HG02870 (cell line): ENCODE measurements around the gene EEF1AKMT4.

ENCODE experiments used
- ATAC-seq: cut with Tn5 transposase; IDR thresholded peaks from one replicate; pipeline ENCODE4 v1.9.1; 2021; ENCODE audit warnings: mild to moderate bottlenecking, moderate library complexity; ENCODE audit not compliant: unreplicated experiment

Gene EEF1AKMT4

GRCh38 chr3:184235381-184236032 is 14.0 kb upstream of the EEF1AKMT4 start:
- ATAC-seq = no peak

- no peak for ATAC-seq
Measured at GRCh38 chr3:184236033-184236410, 13.4 kb upstream of the EEF1AKMT4 start.

- ATAC-seq = no peak
Measured at GRCh38 chr3:184236636-184237035, 12.8 kb upstream of the EEF1AKMT4 start.

GRCh38 chr3:184237211-184237610 is 12.3 kb upstream of the EEF1AKMT4 start:
- ATAC-seq = no peak

GRCh38 chr3:184237807-184238206 is 11.7 kb upstream of the EEF1AKMT4 start:
- ATAC-seq = no peak

- no peak for ATAC-seq
Measured at GRCh38 chr3:184238246-184238818, 11.1 kb upstream of the EEF1AKMT4 start.

- no peak for ATAC-seq
Measured at GRCh38 chr3:184239221-184239620, 10.3 kb upstream of the EEF1AKMT4 start.

GRCh38 chr3:184239708-184240107 is 9.8 kb upstream of the EEF1AKMT4 start:
- no peak for ATAC-seq

GRCh38 chr3:184240384-184241140 is 8.9 kb upstream of the EEF1AKMT4 start:
- ATAC-seq = no peak

- no peak for ATAC-seq
Measured at GRCh38 chr3:184241141-184241446, 8.4 kb upstream of the EEF1AKMT4 start.

GRCh38 chr3:184241447-184242296 is 7.8 kb upstream of the EEF1AKMT4 start:
- ATAC-seq = no peak

GRCh38 chr3:184242297-184242685 is 7.2 kb upstream of the EEF1AKMT4 start:
- ATAC-seq = no peak

- ATAC-seq = no peak
Measured at GRCh38 chr3:184248454-184249411, 739 bp upstream of the EEF1AKMT4 start, which contains the start of gene ALG3. ALG3 (minus strand) TSS chr3:184248962; CDS start chr3:184248940, 22 bp downstream.

GRCh38 chr3:184250167-184250828 is 826 bp downstream of the EEF1AKMT4 start:
- ATAC-seq = peak; percentile 65

GRCh38 chr3:184255291-184256039 is 6.0 kb downstream of the EEF1AKMT4 start:
- no peak for ATAC-seq

GRCh38 chr3:184257083-184257915 is 7.8 kb downstream of the EEF1AKMT4 start:
- no peak for ATAC-seq

GRCh38 chr3:184258926-184259325 is 9.5 kb downstream of the EEF1AKMT4 start:
- ATAC-seq = no peak

GRCh38 chr3:184259396-184259877 is 10.0 kb downstream of the EEF1AKMT4 start:
- ATAC-seq = no peak
